Mesendoderm (in vitro differentiated cells): ENCODE measurements around the gene ZNF664.
A peak's percentile ranks its signal among the peaks of the same experiment; 100 is the strongest.

Experiments used
- DNase-seq: peaks from one replicate; pipeline ENCODE4 v3.0.0; 2013
- H2AK5ac ChIP-seq: 2 replicates; pipeline ENCODE4 v1.6.1; 2013; ENCODE audit warnings: low read length, inconsistent platforms
- H2BK120ac ChIP-seq: 2 replicates; pipeline ENCODE4 v1.6.1; 2013; ENCODE audit warnings: low read depth, mild to moderate bottlenecking, low read length, moderate library complexity, mixed read lengths
- H2BK15ac ChIP-seq: replicated peaks from 2 replicates; pipeline ENCODE4 v1.6.1; 2013; ENCODE audit warnings: low read depth, mild to moderate bottlenecking, moderate library complexity
- H2BK5ac ChIP-seq: 2 replicates; pipeline ENCODE4 v1.6.1; 2013; ENCODE audit warnings: low read length, inconsistent platforms
- H3K18ac ChIP-seq: 2 replicates; pipeline ENCODE4 v1.6.1; 2013; ENCODE audit warnings: mild to moderate bottlenecking, low read length, mixed read lengths
- H3K23ac ChIP-seq: one replicate; pipeline ENCODE4 v1.6.1; 2013; ENCODE audit warnings: low read length
- H3K27ac ChIP-seq: 2 replicates; pipeline ENCODE4 v1.5.1; 2013; ENCODE audit warnings: low read depth, mild to moderate bottlenecking, inconsistent platforms, low read length, moderate library complexity
- H3K27me3 ChIP-seq: 2 replicates; pipeline ENCODE4 v1.6.1; 2013; ENCODE audit warnings: low read length, control low read depth, mild to moderate bottlenecking, inconsistent platforms; ENCODE audit not compliant: insufficient read depth, poor library complexity
- H3K36me3 ChIP-seq: 2 replicates; pipeline ENCODE4 v1.6.1; 2013; ENCODE audit warnings: low read length, inconsistent platforms; ENCODE audit not compliant: control insufficient read depth, insufficient read depth
- H3K4ac ChIP-seq: one replicate; pipeline ENCODE4 v1.6.1; 2013; ENCODE audit warnings: low read depth, mild to moderate bottlenecking, low read length, moderate library complexity
- H3K4me1 ChIP-seq: 2 replicates; pipeline ENCODE4 v1.6.1; 2013; ENCODE audit warnings: low read depth, low read length, inconsistent platforms; ENCODE audit not compliant: control insufficient read depth
- H3K4me2 ChIP-seq: 2 replicates; pipeline ENCODE4 v1.6.1; 2013; ENCODE audit warnings: low read length
- H3K4me3 ChIP-seq: 2 replicates; pipeline ENCODE4 v1.5.1; 2013; ENCODE audit warnings: mild to moderate bottlenecking, low read length
- H3K56ac ChIP-seq: one replicate; pipeline ENCODE4 v1.6.1; 2013; ENCODE audit warnings: low read length
- H3K79me1 ChIP-seq: 2 replicates; pipeline ENCODE4 v1.6.1; 2013; ENCODE audit warnings: low read length, inconsistent platforms
- H3K79me2 ChIP-seq: 2 replicates; pipeline ENCODE4 v1.6.1; 2013; ENCODE audit warnings: mild to moderate bottlenecking, low read length; ENCODE audit not compliant: control insufficient read depth, insufficient read depth
- H3K9ac ChIP-seq: 2 replicates; pipeline ENCODE4 v1.6.1; 2013; ENCODE audit warnings: low read length, inconsistent platforms
- H4K5ac ChIP-seq: one replicate; pipeline ENCODE4 v1.6.1; 2013; ENCODE audit warnings: low read length
- H4K8ac ChIP-seq: one replicate; pipeline ENCODE4 v1.6.1; 2013; ENCODE audit warnings: low read depth, mild to moderate bottlenecking, control low read depth, low read length, moderate library complexity
- WGBS: extraction: QIAGEN DNeasy Blood & Tissue Kit; methylation state at CpG from one replicate; pipeline ENCODE4 v1.1.7; 2013; ENCODE audit warnings: low lambda C conversion rate, missing lambda C conversion rate; ENCODE audit not compliant: insufficient coverage; ENCODE audit errors: extremely low coverage; 5-methylcytosine and 5-hydroxymethylcytosine counted together

Gene ZNF664

GRCh38 chr12:124024776-124025175, 51.8 kb downstream of the ZNF664 start:
- Histone ChIP-seq H3K79me2 (no peaks in the 10 kb centered on the region), H4K5ac (no peak overlapping the region), H3K9ac (no peak overlapping the region), H2BK15ac (no peak overlapping the region), H3K23ac (no peak overlapping the region), H4K8ac (no peak overlapping the region), H3K4me1 (peaks cover 1% of the 10 kb centered on the region), H3K4ac (no peak overlapping the region), H2BK5ac (no peak overlapping the region), H3K56ac (no peak overlapping the region), H3K27ac (no peak overlapping the region), H2BK120ac (no peak overlapping the region), H2AK5ac (no peak overlapping the region), H3K36me3 (no peaks in the 10 kb centered on the region), H3K4me2 (no peak overlapping the region), H3K79me1 (no peaks in the 10 kb centered on the region), H3K27me3 (no peaks in the 10 kb centered on the region), H3K18ac (no peak overlapping the region), H3K4me3 (no peak overlapping the region)
- no CpG with 5 or more reads among the region's 7 CpGs for WGBS
- no peak for DNase-seq

GRCh38 chr12:124025661-124026060, 52.6 kb downstream of the ZNF664 start:
- no peak overlapping the region for H3K27ac ChIP-seq
- peaks cover 1% of the 10 kb centered on the region for H3K4me1 ChIP-seq
- no peaks in the 10 kb centered on the region for H3K36me3 ChIP-seq
- no peak overlapping the region for H2BK120ac ChIP-seq
- no CpG with 5 or more reads among the region's 8 CpGs for WGBS
- no peaks in the 10 kb centered on the region for H3K79me2 ChIP-seq
- peak; percentile 81 for DNase-seq
- no peak overlapping the region for H3K56ac ChIP-seq
- no peak overlapping the region for H2BK5ac ChIP-seq
- no peak overlapping the region for H4K5ac ChIP-seq
- H2AK5ac ChIP-seq: no peak overlapping the region
- H4K8ac ChIP-seq: no peak overlapping the region
- no peak overlapping the region for H3K4me3 ChIP-seq
- no peak overlapping the region for H3K9ac ChIP-seq
- H3K4me2 ChIP-seq: no peak overlapping the region
- H3K18ac ChIP-seq: no peak overlapping the region
- no peak overlapping the region for H3K23ac ChIP-seq
- H3K79me1 ChIP-seq: no peaks in the 10 kb centered on the region
- H3K27me3 ChIP-seq: no peaks in the 10 kb centered on the region
- H2BK15ac ChIP-seq: no peak overlapping the region
- no peak overlapping the region for H3K4ac ChIP-seq

- Histone ChIP-seq H2AK5ac (no peak overlapping the region), H3K4me1 (peaks cover 1% of the 10 kb centered on the region), H3K4ac (no peak overlapping the region), H3K27me3 (no peaks in the 10 kb centered on the region), H2BK15ac (no peak overlapping the region), H3K4me3 (no peak overlapping the region), H4K8ac (no peak overlapping the region), H2BK5ac (no peak overlapping the region), H3K4me2 (no peak overlapping the region), H3K36me3 (no peaks in the 10 kb centered on the region), H3K79me1 (no peaks in the 10 kb centered on the region), H3K27ac (no peak overlapping the region), H3K79me2 (no peaks in the 10 kb centered on the region), H3K9ac (no peak overlapping the region), H3K18ac (no peak overlapping the region), H4K5ac (no peak overlapping the region), H3K23ac (no peak overlapping the region), H2BK120ac (no peak overlapping the region), H3K56ac (no peak overlapping the region)
- no peak for DNase-seq
- no CpG with 5 or more reads among the region's 14 CpGs for WGBS
Measured at GRCh38 chr12:124026755-124027745, 54.0 kb downstream of the ZNF664 start.

- H3K27ac ChIP-seq: no peak overlapping the region
- no CpG with 5 or more reads among the region's 18 CpGs for WGBS
- H3K18ac ChIP-seq: no peak overlapping the region
Measured at GRCh38 chr12:124027753-124028554, 54.9 kb downstream of the ZNF664 start.

GRCh38 chr12:124028555-124028925, 55.5 kb downstream of the ZNF664 start:
- Histone ChIP-seq H3K4me3 (no peak overlapping the region), H3K9ac (no peak overlapping the region), H3K79me1 (no peaks in the 10 kb centered on the region), H2BK5ac (no peak overlapping the region), H3K4me1 (peaks cover 1% of the 10 kb centered on the region), H2BK120ac (no peak overlapping the region), H4K8ac (no peak overlapping the region), H2AK5ac (no peak overlapping the region), H3K4ac (no peak overlapping the region), H3K36me3 (no peaks in the 10 kb centered on the region), H3K4me2 (no peak overlapping the region), H2BK15ac (no peak overlapping the region), H3K56ac (no peak overlapping the region), H3K18ac (no peak overlapping the region), H3K27me3 (no peaks in the 10 kb centered on the region), H4K5ac (no peak overlapping the region), H3K23ac (no peak overlapping the region), H3K79me2 (no peaks in the 10 kb centered on the region), H3K27ac (no peak overlapping the region)
- DNase-seq: no peak
- no CpG with 5 or more reads among the region's 5 CpGs for WGBS

More at GRCh38 chr12:124027753-124028554, 54.9 kb downstream of the ZNF664 start:
- Histone ChIP-seq H4K8ac (no peak overlapping the region), H3K4me2 (no peak overlapping the region), H3K4me1 (peaks cover 1% of the 10 kb centered on the region), H2BK5ac (no peak overlapping the region), H2AK5ac (no peak overlapping the region), H3K27me3 (no peaks in the 10 kb centered on the region), H2BK15ac (no peak overlapping the region), H2BK120ac (no peak overlapping the region), H3K4me3 (no peak overlapping the region), H3K56ac (no peak overlapping the region), H3K79me1 (no peaks in the 10 kb centered on the region), H3K36me3 (no peaks in the 10 kb centered on the region), H4K5ac (no peak overlapping the region), H3K23ac (no peak overlapping the region), H3K4ac (no peak overlapping the region), H3K79me2 (no peaks in the 10 kb centered on the region), H3K9ac (no peak overlapping the region)
- DNase-seq: no peak
